Activated CD4-positive, alpha-beta T cell treated with anti-CD3 and anti-CD28 coated beads, Interleukin-2, Interleukin-6, amounts not matched to agents 100 ng/mL and 50 ng/mL, durations not matched to agents 16 hours and 8 hours (primary cell): ENCODE measurements around the gene PORCN.
"Not testable (repeated sequence)": the region's sequence is repeated elsewhere in the genome, so short reads cannot be mapped to it uniquely, and the experiment has no call there.

Experiments
- DNase-seq: peaks from one replicate; pipeline ENCODE4 v3.0.0-alpha.2; 2020

Gene PORCN

GRCh38 chrX:48548871-48549270 lies 40.1 kb downstream of the PORCN start:
- no peak for DNase-seq

- DNase-seq, result not testable (repeated sequence)
Observed at GRCh38 chrX:48555731-48556325, 47.0 kb downstream of the PORCN start.

- peak; percentile 48 for DNase-seq
Observed at GRCh38 chrX:48558271-48558670, 49.5 kb downstream of the PORCN start.

- DNase-seq, result no peak
Observed at GRCh38 chrX:48559636-48560035, 50.8 kb downstream of the PORCN start.

GRCh38 chrX:48560056-48560455 lies 51.3 kb downstream of the PORCN start:
- DNase-seq, result no peak

- no peak for DNase-seq
Observed at GRCh38 chrX:48560681-48561080, 51.9 kb downstream of the PORCN start.

- DNase-seq, result peak; percentile 85
Observed at GRCh38 chrX:48569958-48570357, 61.2 kb downstream of the PORCN start.
